ENCODE results near the gene XYLT1. TPM values are rescaled to one million over a fixed set of nuclear protein-coding genes. Genes with fewer than 3 reads are reported as not detected.

The XYLT1 gene
- total and polyA plus RNA-seq, 2 of the 13 experiments (the other 11 are each of a cell fraction or from before 2014, with no cell fraction given): not detected

DNA sequence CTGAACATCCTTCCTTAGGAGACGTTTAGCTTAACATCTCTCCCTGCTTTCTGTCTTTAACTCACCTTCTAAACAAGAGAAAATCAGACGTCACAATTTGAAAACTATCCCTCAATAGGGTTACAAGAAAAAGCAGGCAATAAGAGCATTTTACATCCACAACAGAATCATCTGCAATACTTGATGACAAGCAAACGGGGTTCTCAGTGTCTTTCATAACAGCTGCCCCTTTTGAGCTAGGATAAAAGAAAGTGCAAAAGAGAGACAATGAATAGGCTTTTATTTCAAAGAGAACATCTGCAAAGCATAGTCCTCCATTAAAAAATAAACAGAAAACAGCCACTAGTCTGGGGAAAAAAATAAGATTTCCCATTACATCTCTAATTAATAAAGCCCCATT, 13.2 kb downstream of the XYLT1 start:
- intact Hi-C loops (cut with micrococcal nuclease; ENCODE audit: unreplicated experiment): no loop called here

DNA sequence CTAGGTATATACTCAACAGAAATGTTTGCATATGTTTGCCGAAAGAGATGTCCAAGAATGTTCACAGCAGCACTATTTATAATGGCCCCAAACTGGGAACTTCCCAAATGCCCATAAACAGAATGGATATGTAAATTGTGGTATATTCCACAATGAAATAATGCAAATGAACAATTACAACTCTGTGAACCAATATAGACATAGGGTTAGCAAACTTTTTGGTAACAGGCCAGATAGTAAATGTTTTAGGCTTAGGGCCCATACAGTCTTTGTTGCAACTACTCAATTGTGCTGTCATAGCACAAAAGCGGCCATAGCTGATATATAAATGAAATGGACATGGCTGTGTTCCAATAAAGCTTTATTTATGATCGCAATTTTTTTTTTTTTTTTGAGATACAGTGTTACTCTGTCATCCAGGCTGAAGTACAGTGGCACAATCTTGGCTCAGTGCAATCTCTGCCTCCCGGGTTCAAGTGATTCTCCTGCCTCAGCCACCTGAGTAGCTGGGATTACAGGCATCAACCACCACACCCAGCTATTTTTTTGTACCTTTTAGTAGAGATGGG, 16.5 kb downstream of the XYLT1 start:
- POLR2A ChIA-PET: no interaction called here
- DNase-seq (ENCODE audit: low spot score): no peak
- H4K20me1 ChIP-seq (ENCODE audit: insufficient read depth, low read length): no peaks in the 10 kb centered on the region; the same call in 1 of the 2 replicates
- H3K9ac ChIP-seq (ENCODE audit: insufficient read depth, low read depth, low read length): no peak overlapping the region
- no peaks in the 10 kb centered on the region for H3K4me1 ChIP-seq (ENCODE audit: insufficient read depth, low read length)
- intact Hi-C loops (cut with micrococcal nuclease; ENCODE audit: unreplicated experiment) (no loop called here), in situ Hi-C loops (cut with HindIII; ENCODE audit: extremely low pct_ligation_motif_present, low pct_unique_long_range_greater_than_20kb) (loop anchor here (25.0 kb wide), 1 partner anchor 592 kb away; no protein-coding TSS in a partner anchor)
- peaks cover under 1 to 47% of the 10 kb centered on the region in 2 experiments; a peak in 4 of 5 replicates for H3K27me3 ChIP-seq (ENCODE audit: control insufficient read depth in 1 of 2, insufficient read depth in 2 of 2, low read length in 2 of 2)
- TF ChIP-seq POGZ (CRISPR knock-in tag; IDR thresholded peaks at IDR 0.05) (no peak), THAP11 (CRISPR knock-in tag; IDR thresholded peaks at IDR 0.05) (no peak), ZNF496 (CRISPR knock-in tag; IDR thresholded peaks at IDR 0.05; ENCODE audit: insufficient replicate concordance) (no peak), NRL (CRISPR knock-in tag; IDR thresholded peaks at IDR 0.05; ENCODE audit: borderline replicate concordance) (no peak), SIN3B (IDR thresholded peaks at IDR 0.05; ENCODE audit: low read length) (no peak), ZBTB42 (CRISPR knock-in tag; IDR thresholded peaks at IDR 0.05) (no peak), SP1 (IDR thresholded peaks at IDR 0.05) (no peak), SP1 (CRISPR knock-in tag; IDR thresholded peaks at IDR 0.05) (no peak)
- TF ChIP-seq, protein P1, sequence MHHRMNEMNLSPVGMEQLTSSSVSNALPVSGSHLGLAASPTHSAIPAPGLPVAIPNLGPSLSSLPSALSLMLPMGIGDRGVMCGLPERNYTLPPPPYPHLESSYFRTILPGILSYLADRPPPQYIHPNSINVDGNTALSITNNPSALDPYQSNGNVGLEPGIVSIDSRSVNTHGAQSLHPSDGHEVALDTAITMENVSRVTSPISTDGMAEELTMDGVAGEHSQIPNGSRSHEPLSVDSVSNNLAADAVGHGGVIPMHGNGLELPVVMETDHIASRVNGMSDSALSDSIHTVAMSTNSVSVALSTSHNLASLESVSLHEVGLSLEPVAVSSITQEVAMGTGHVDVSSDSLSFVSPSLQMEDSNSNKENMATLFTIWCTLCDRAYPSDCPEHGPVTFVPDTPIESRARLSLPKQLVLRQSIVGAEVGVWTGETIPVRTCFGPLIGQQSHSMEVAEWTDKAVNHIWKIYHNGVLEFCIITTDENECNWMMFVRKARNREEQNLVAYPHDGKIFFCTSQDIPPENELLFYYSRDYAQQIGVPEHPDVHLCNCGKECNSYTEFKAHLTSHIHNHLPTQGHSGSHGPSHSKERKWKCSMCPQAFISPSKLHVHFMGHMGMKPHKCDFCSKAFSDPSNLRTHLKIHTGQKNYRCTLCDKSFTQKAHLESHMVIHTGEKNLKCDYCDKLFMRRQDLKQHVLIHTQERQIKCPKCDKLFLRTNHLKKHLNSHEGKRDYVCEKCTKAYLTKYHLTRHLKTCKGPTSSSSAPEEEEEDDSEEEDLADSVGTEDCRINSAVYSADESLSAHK (CRISPR knock-in tag; IDR thresholded peaks at IDR 0.05; ENCODE audit: borderline replicate concordance): no peak
- no peak for FAIRE-seq
- CTCF ChIA-PET (ENCODE audit: low intra/inter-chr PET ratio, low total read pairs): no interaction called here
- H3K36me3 ChIP-seq (replicated peaks in 1 of 2; ENCODE audit: control insufficient read depth in 1 of 2, insufficient read depth in 2 of 2, low read length in 2 of 2): no peaks in the 10 kb centered on the region
- H3K4me3 ChIP-seq (replicated peaks in 1 of 3; ENCODE audit: insufficient read depth in 1 of 3, low read depth in 2 of 3, low read length in 3 of 3): no peak overlapping the region
- H3K4me2 ChIP-seq (ENCODE audit: low read depth, low read length): no peak overlapping the region
- no TSS peak for BruUV-seq (replicated peaks)
- no peaks in the 10 kb centered on the region for H3K79me2 ChIP-seq (ENCODE audit: insufficient read depth, low read length)
- no peak overlapping the region for H2AFZ ChIP-seq (ENCODE audit: low read length)
- WGBS (ENCODE audit: low lambda C conversion rate): 9% methylated on average over 4 of the region's 4 CpGs
- ATAC-seq: no peak
- no peaks in the 10 kb centered on the region for H3K9me3 ChIP-seq (ENCODE audit: low read length)
- no peak overlapping the region for H3K27ac ChIP-seq (ENCODE audit: extremely low read length, insufficient read depth, low read length)

More for the DNA sequence above, 13.2 kb downstream of the XYLT1 start:
- no TSS peak for BruUV-seq (replicated peaks)
- no peak overlapping the region for H2AFZ ChIP-seq (ENCODE audit: low read length)
- H3K36me3 ChIP-seq (replicated peaks in 1 of 2; ENCODE audit: control insufficient read depth in 1 of 2, insufficient read depth in 2 of 2, low read length in 2 of 2): no peaks in the 10 kb centered on the region
- H3K4me1 ChIP-seq (ENCODE audit: insufficient read depth, low read length): no peaks in the 10 kb centered on the region
- no peak overlapping the region for H3K27ac ChIP-seq (ENCODE audit: extremely low read length, insufficient read depth, low read length)
- no peak overlapping the region for H3K4me3 ChIP-seq (replicated peaks in 1 of 3; ENCODE audit: insufficient read depth in 1 of 3, low read depth in 2 of 3, low read length in 3 of 3)
- ATAC-seq (no peak), FAIRE-seq (no peak), DNase-seq (ENCODE audit: low spot score) (no peak)
- no peaks in the 10 kb centered on the region for H3K79me2 ChIP-seq (ENCODE audit: insufficient read depth, low read length)
- ChIA-PET CTCF (ENCODE audit: low intra/inter-chr PET ratio, low total read pairs) (no interaction called here), POLR2A (no interaction called here)
- peaks cover 0 to 50% of the 10 kb centered on the region in 2 experiments; a peak in 3 of 5 replicates for H3K27me3 ChIP-seq (ENCODE audit: control insufficient read depth in 1 of 2, insufficient read depth in 2 of 2, low read length in 2 of 2)
- H3K4me2 ChIP-seq (ENCODE audit: low read depth, low read length): no peak overlapping the region
- no peaks in the 10 kb centered on the region; the same call in 1 of the 2 replicates for H4K20me1 ChIP-seq (ENCODE audit: insufficient read depth, low read length)
- WGBS (ENCODE audit: low lambda C conversion rate): 2% methylated on average over 3 of the region's 3 CpGs
- H3K9ac ChIP-seq (ENCODE audit: insufficient read depth, low read depth, low read length): no peak overlapping the region
- TF ChIP-seq KDM6A (CRISPR knock-in tag; IDR thresholded peaks at IDR 0.05; ENCODE audit: low read depth) (no peak), CREB1 (IDR thresholded peaks at IDR 0.05) (0 out of 2 replicates have a peak, but pooled peaks have one; percentile 32), CREB1 (CRISPR knock-in tag; IDR thresholded peaks at IDR 0.05) (no peak), SMAD1 (CRISPR knock-in tag; IDR thresholded peaks at IDR 0.05; ENCODE audit: borderline replicate concordance, low read depth) (no peak), CBX5 (CRISPR knock-in tag; IDR thresholded peaks at IDR 0.05; ENCODE audit: borderline replicate concordance) (no peak), SNAI1 (CRISPR knock-in tag; IDR thresholded peaks at IDR 0.05; ENCODE audit: borderline replicate concordance) (no peak)
- TF ChIP-seq, protein P2, sequence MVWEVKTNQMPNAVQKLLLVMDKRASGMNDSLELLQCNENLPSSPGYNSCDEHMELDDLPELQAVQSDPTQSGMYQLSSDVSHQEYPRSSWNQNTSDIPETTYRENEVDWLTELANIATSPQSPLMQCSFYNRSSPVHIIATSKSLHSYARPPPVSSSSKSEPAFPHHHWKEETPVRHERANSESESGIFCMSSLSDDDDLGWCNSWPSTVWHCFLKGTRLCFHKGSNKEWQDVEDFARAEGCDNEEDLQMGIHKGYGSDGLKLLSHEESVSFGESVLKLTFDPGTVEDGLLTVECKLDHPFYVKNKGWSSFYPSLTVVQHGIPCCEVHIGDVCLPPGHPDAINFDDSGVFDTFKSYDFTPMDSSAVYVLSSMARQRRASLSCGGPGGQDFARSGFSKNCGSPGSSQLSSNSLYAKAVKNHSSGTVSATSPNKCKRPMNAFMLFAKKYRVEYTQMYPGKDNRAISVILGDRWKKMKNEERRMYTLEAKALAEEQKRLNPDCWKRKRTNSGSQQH (CRISPR knock-in tag; IDR thresholded peaks at IDR 0.05; ENCODE audit: low read depth): no peak
- no peaks in the 10 kb centered on the region for H3K9me3 ChIP-seq (ENCODE audit: low read length)
- in situ Hi-C loops (cut with HindIII; ENCODE audit: extremely low pct_ligation_motif_present, low pct_unique_long_range_greater_than_20kb): loop anchor here (25.0 kb wide), 1 partner anchor 595 kb away; no protein-coding TSS in a partner anchor

All from HepG2 (cell line).